ENCODE measurements around the gene CPB1.

GRCh38 chr3:148857316-148857715 lies 29.7 kb downstream of the CPB1 start:
- no peak for TF ChIP-seq CTCF (IDR thresholded peaks at IDR 0.05; ENCODE audit: borderline replicate concordance, extremely low read depth, low read length, poor library complexity, severe bottlenecking)
- no peak for TF ChIP-seq EZH2 (IDR thresholded peaks at IDR 0.05; ENCODE audit: borderline replicate concordance, low read depth, low read length, severe bottlenecking)

Data from DND-41 (cell line).